ENCODE measurements around the gene GRIK5.
"Not testable (repeated sequence)": the region's sequence is repeated elsewhere in the genome, so short reads cannot be mapped to it uniquely, and the experiment has no call there.

The GRIK5 gene

GRCh38 chr19:42021185-42021584, 48.8 kb downstream of the GRIK5 start:
- DNase-seq (ENCODE audit: insufficient read length, low spot score) (no peak), FAIRE-seq (no peak)

GRCh38 chr19:42018503-42019193, 51.4 kb downstream of the GRIK5 start:
- DNase-seq (ENCODE audit: insufficient read length, low spot score): peak; percentile 53
- peak; percentile 78 for FAIRE-seq

- no peak for DNase-seq (ENCODE audit: insufficient read length, low spot score)
- FAIRE-seq: no peak
These were observed 53.0 kb downstream of the GRIK5 start for GRCh38 chr19:42017040-42017439.

DNA sequence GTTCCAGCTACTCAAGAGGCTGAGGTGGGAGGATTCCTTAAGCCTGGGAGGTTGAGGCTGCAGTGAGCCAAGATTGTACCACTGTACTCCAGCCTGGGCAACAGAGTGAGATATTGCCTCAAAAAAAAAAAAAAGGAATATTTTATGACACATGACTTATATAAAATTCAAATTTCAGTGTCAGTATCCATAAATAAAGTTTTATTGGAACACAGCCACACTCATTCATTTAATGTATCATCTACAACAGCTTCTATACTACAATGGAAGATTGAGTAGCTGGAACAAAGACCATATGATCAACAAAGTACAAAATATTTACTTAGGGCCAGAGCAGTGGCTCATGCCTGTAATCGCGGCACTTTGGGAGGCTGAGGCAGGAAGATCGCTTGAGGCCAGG, 57.3 kb downstream of the GRIK5 start:
- FAIRE-seq; DNase-seq (ENCODE audit: insufficient read length, low spot score): not testable (repeated sequence)

- DNase-seq (ENCODE audit: insufficient read length, low spot score) (no peak), FAIRE-seq (no peak)
These were observed 59.5 kb downstream of the GRIK5 start for GRCh38 chr19:42010245-42011126.

- DNase-seq (ENCODE audit: insufficient read length, low spot score) (no peak), FAIRE-seq (no peak)
These were observed 63.4 kb downstream of the GRIK5 start for GRCh38 chr19:42006569-42006968.

GRCh38 chr19:42005504-42005903, 64.5 kb downstream of the GRIK5 start:
- FAIRE-seq: no peak

GRCh38 chr19:42003506-42004294, 66.3 kb downstream of the GRIK5 start:
- no peak for FAIRE-seq

More at GRCh38 chr19:42005504-42005903, 64.5 kb downstream of the GRIK5 start:
- no peak for DNase-seq (ENCODE audit: insufficient read length, low spot score)

DNA sequence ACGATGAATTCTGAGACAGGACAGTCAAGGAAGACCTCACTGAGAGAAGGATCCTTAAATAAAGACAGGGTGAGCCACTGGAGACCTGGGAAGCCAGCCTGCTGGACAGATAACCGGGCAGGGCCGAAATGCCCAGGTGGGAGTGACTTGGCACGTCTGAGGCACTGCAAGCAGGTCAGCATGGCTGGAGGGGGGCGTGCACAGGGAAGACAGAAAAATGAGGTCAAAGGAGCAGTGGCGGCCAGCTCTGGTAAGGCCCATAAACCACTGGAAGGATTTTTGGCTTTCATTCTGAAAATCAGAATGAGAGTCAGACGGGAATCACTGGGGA, 70.2 kb downstream of the GRIK5 start:
- no peak for DNase-seq (ENCODE audit: insufficient read length, low spot score)
- no peak for FAIRE-seq

More at GRCh38 chr19:42003506-42004294, 66.3 kb downstream of the GRIK5 start:
- DNase-seq (ENCODE audit: insufficient read length, low spot score): no peak

GRCh38 chr19:41999071-41999877, 70.7 kb downstream of the GRIK5 start:
- FAIRE-seq (no peak), DNase-seq (ENCODE audit: insufficient read length, low spot score) (no peak)

- peak; percentile 53 for DNase-seq (ENCODE audit: insufficient read length, low spot score)
These were observed 71.6 kb downstream of the GRIK5 start for GRCh38 chr19:41998246-41999020.

GRCh38 chr19:41997851-41998229, 72.2 kb downstream of the GRIK5 start:
- no peak for FAIRE-seq
- DNase-seq (ENCODE audit: insufficient read length, low spot score): no peak

More at GRCh38 chr19:41998246-41999020, 71.6 kb downstream of the GRIK5 start:
- no peak for FAIRE-seq

DNA sequence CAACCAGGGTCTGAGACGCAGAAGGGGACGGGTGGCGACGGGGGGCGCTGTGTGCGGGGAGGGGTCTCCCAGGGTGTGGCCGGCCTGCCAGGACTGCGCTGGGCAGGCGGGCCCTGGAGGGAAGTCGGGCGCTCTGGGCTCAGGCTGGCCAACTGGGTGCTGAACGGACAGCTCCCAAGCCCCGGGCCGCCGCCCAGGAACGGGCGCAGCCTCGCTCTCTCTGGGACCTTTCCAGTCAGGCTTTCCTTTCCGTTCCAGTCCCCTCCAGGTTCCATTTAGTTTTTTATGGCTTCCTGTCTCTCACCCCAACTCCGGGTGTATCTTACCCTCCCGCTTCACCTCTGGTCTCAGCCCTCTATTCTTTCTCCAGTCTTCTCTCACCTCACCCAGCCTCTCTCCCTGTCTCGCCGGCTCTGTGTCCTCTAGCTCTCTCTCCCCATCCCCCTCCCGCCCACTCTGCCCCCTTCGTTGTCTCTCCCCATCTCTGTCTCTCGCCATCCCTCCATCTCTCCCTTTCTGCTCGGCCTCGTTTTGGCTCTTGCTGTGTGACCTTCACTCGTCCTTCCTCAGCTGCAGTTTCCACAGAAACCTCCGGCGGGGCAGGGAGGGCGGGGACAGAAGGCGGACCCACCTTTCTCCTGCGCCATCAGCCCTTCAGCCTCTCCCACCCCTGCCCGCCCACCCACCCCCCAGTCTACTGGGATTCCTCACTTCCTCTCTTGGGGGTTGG, 72.7 kb downstream of the GRIK5 start:
- FAIRE-seq: no peak
- DNase-seq (ENCODE audit: insufficient read length, low spot score): peak; percentile 75

DNA sequence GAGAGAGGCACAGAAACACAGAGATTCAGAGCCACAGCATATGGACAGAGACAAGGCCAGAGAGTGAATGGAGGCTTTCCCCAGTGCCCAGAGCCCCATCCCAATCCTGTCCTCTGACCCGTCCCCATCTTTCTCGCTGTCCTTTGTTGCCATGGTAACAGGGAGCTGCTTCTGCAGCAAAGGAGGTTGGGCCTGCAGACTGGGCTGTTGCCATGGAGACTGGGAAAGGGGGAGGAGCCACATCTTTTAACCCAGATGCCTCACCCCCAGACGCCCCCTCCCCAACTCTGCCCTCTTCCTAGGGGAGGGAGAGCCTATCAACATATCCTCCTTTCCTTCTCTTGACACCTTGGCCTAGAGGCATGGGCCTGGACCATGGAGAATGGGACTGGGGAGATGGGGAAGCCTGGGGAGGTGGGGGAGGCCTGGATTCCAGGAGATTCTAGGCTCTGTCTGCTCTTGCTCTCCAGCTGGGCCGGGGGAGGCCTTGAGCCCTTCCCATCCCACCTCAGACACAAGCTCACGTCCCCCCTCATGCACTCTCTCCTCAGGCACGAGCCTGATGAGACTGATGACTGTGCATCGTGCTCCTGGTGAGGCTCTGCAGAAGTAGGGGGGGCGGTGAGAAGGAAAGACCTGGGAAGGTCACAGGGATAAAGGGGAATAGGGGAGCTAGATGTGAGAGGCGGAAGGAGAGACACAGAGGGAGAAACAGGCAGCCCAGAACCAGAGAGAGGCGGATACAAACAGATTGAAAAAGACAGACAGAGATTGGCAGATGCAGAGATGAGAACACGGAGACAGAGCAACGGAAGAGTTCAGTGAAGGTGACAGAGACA, 73.8 kb downstream of the GRIK5 start:
- FAIRE-seq (no peak), DNase-seq (ENCODE audit: insufficient read length, low spot score) (no peak)

GRCh38 chr19:41994994-41995958, 74.7 kb downstream of the GRIK5 start:
- DNase-seq (ENCODE audit: insufficient read length, low spot score) (no peak), FAIRE-seq (no peak)

GRCh38 chr19:41994521-41994971, 75.5 kb downstream of the GRIK5 start:
- DNase-seq (ENCODE audit: insufficient read length, low spot score) (no peak), FAIRE-seq (no peak)
